HUES64 (cell line): ENCODE results near the gene MOBP.

ENCODE experiments used
- H3K27ac ChIP-seq: 2 replicates; pipeline ENCODE4 v1.7.0; 2013; ENCODE audit warnings: low read depth, low read length, inconsistent platforms
- H3K27me3 ChIP-seq: 2 replicates; pipeline ENCODE4 v1.6.1; 2013; ENCODE audit warnings: mild to moderate bottlenecking, low read length; ENCODE audit not compliant: insufficient read depth
- H3K36me3 ChIP-seq: 2 replicates; pipeline ENCODE4 v1.6.1; 2013; ENCODE audit warnings: mild to moderate bottlenecking, low read length; ENCODE audit not compliant: insufficient read depth
- H3K4me1 ChIP-seq: 2 replicates; pipeline ENCODE4 v1.6.1; 2013; ENCODE audit warnings: mild to moderate bottlenecking, low read length, moderate library complexity; ENCODE audit not compliant: insufficient read depth
- H3K4me3 ChIP-seq: 2 replicates; pipeline ENCODE4 v1.5.1; 2013; ENCODE audit warnings: mild to moderate bottlenecking, low read length, moderate library complexity
- H3K9ac ChIP-seq: 2 replicates; pipeline ENCODE4 v1.6.1; 2013; ENCODE audit warnings: mild to moderate bottlenecking, low read depth, low read length
- H3K9me3 ChIP-seq: 2 replicates; pipeline ENCODE4 v1.6.1; 2013; ENCODE audit warnings: low read depth, low read length; ENCODE audit not compliant: insufficient read depth
- WGBS: fragments of 150-250, 120-280 bp; methylation state at CpG from one replicate; pipeline ENCODE4 v1.1.7; 2013; ENCODE audit warnings: missing lambda C conversion rate; 5-methylcytosine and 5-hydroxymethylcytosine counted together

MOBP gene

GRCh38 chr3:39501059-39501458, 33.6 kb downstream of the MOBP start:
- peaks cover 12% of the 10 kb centered on the region for H3K27me3 ChIP-seq
- no peak overlapping the region for H3K9ac ChIP-seq
- WGBS: 87% methylated on average over 3 of the region's 3 CpGs
- no peaks in the 10 kb centered on the region for H3K36me3 ChIP-seq
- no peaks in the 10 kb centered on the region for H3K9me3 ChIP-seq
- H3K4me1 ChIP-seq: peaks cover 8% of the 10 kb centered on the region
- no peak overlapping the region for H3K4me3 ChIP-seq
- H3K27ac ChIP-seq: no peak overlapping the region

DNA sequence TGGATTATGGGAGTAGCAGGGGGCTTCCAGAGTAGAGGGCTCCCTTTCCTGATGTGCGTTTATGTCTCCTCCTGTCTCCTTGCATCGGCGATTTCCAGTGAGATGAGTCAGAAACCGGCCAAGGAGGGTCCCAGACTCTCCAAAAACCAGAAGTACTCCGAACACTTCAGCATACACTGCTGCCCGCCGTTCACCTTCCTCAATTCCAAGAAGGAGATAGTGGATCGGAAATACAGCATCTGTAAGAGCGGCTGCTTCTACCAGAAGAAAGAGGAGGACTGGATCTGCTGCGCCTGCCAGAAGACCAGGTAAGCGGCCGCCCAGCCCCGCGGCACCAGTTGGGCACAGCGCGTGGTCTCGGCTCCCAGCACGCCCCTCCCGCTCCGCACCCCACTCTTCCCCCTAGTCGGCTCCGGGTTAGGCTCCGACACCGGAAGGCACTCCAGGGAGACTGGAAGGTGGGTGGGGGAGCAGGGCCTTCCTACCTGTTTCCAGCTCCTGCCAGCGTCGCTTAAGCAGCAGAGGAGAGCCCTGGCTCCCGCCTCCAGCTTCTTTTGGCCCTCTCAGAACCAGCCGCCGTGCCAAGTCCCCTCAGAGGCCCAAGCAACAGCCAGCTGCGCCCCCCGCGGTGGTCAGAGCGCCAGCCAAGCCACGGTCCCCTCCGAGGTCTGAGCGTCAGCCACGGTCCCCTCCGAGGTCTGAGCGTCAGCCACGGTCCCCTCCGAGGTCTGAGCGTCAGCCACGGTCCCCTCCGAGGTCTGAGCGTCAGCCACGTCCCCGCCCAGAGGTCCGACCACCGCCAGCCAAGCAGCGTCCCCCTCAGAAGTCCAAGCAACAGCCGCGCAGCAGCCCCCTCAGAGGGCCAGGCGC, 34.7 kb downstream of the MOBP start:
- no peak overlapping the region for H3K9ac ChIP-seq
- peaks cover 23% of the 10 kb centered on the region for H3K27me3 ChIP-seq
- H3K4me1 ChIP-seq: peaks cover 15% of the 10 kb centered on the region
- no peaks in the 10 kb centered on the region for H3K9me3 ChIP-seq
- H3K4me3 ChIP-seq: no peak overlapping the region
- WGBS: 96% methylated on average over 53 of the region's 53 CpGs
- H3K27ac ChIP-seq: no peak overlapping the region
- no peaks in the 10 kb centered on the region for H3K36me3 ChIP-seq

GRCh38 chr3:39502838-39503145, 35.3 kb downstream of the MOBP start:
- 96% methylated on average over 4 of the region's 4 CpGs for WGBS
- H3K27me3 ChIP-seq: peaks cover 28% of the 10 kb centered on the region

GRCh38 chr3:39505866-39506742, 38.6 kb downstream of the MOBP start:
- H3K36me3 ChIP-seq: no peaks in the 10 kb centered on the region
- WGBS: 45% methylated on average over 12 of the region's 12 CpGs
- no peaks in the 10 kb centered on the region for H3K9me3 ChIP-seq
- no peak overlapping the region for H3K9ac ChIP-seq
- H3K27ac ChIP-seq: no peak overlapping the region; the same call in 1 of the 2 replicates
- H3K4me3 ChIP-seq: no peak overlapping the region
- H3K27me3 ChIP-seq: peaks cover 35% of the 10 kb centered on the region
- peaks cover 15% of the 10 kb centered on the region for H3K4me1 ChIP-seq

More at GRCh38 chr3:39502838-39503145, 35.3 kb downstream of the MOBP start:
- Histone ChIP-seq H3K9me3 (no peaks in the 10 kb centered on the region), H3K9ac (no peak overlapping the region), H3K36me3 (no peaks in the 10 kb centered on the region), H3K4me1 (peaks cover 15% of the 10 kb centered on the region), H3K4me3 (no peak overlapping the region), H3K27ac (no peak overlapping the region)

DNA sequence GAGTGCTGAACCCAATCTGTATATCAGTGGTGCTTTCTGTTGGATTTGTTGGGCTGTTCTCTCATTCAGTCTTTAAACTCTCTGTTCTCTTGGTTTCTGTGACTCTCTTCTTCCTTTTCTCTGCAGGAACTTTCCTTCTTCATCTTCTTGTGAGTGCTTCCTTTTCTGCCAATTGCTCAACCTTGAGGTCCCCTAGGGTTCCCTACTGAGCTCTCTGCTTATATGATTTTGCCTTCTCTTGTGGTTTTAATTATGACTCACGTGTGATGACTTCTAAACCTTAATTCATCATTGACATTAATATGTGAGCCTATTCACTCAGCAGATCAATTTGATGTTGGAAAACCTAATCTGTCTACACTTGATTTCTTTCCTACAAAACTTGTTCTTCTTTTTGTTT, 39.4 kb downstream of the MOBP start:
- H3K9me3 ChIP-seq: no peaks in the 10 kb centered on the region
- no peaks in the 10 kb centered on the region for H3K36me3 ChIP-seq
- peaks cover 35% of the 10 kb centered on the region for H3K27me3 ChIP-seq
- H3K4me1 ChIP-seq: peaks cover 15% of the 10 kb centered on the region
- no peak overlapping the region; the same call in 1 of the 2 replicates for H3K27ac ChIP-seq
- H3K9ac ChIP-seq: no peak overlapping the region
- WGBS: 83% methylated on average over 1 of the region's 1 CpG
- H3K4me3 ChIP-seq: no peak overlapping the region

- Histone ChIP-seq H3K4me1 (no peaks in the 10 kb centered on the region), H3K9ac (no peak overlapping the region), H3K36me3 (no peaks in the 10 kb centered on the region), H3K27me3 (no peaks in the 10 kb centered on the region; the same call in 1 of the 2 replicates), H3K9me3 (no peaks in the 10 kb centered on the region), H3K4me3 (no peak overlapping the region), H3K27ac (no peak overlapping the region)
- 94% methylated on average over 3 of the region's 3 CpGs for WGBS
These were observed 46.4 kb downstream of the MOBP start for GRCh38 chr3:39513791-39514369.

DNA sequence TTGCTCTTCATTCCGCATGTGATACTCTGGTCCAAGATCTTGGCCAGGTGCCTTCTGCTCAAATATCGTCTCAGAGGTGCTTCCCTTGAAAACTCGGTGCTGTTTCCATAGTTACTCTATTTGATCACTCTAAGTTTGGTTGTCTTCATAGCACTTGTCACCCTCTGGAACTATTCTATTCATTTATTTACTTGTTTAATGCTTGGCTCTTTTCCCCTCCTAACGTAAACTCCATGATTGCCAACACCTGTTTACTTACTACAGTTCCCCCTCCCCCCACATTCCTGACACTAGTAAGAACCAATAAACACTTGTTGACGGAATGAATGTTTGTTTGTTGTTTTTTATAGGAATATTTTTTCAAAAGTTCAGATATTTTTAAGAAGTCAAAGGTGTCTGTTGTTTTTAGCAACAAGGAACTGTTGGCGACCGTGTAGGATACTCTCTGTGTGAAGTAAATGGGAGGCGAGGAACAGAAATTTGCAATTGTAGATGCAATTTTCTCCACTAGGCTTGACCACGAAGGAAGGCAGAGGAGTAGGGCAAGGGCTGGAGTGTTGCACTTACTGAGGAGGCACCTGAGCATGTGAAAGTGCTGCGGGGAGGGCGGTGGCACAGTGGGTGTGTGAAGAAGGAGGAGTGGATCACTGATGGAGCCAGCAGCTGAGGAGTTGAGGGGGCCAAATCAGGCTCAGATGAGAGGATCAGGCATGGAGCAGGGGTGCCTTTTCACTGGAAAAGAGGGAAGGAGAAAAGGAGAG, 48.4 kb downstream of the MOBP start:
- Histone ChIP-seq H3K9ac (no peak overlapping the region), H3K36me3 (no peaks in the 10 kb centered on the region), H3K4me3 (no peak overlapping the region), H3K27ac (no peak overlapping the region), H3K27me3 (no peaks in the 10 kb centered on the region), H3K4me1 (no peaks in the 10 kb centered on the region), H3K9me3 (no peaks in the 10 kb centered on the region)
- WGBS: 73% methylated on average over 11 of the region's 11 CpGs

- Histone ChIP-seq H3K9ac (no peak overlapping the region), H3K27ac (no peak overlapping the region)
- 86% methylated on average over 2 of the region's 2 CpGs for WGBS
These were observed 51.6 kb downstream of the MOBP start for GRCh38 chr3:39519103-39519502.

DNA sequence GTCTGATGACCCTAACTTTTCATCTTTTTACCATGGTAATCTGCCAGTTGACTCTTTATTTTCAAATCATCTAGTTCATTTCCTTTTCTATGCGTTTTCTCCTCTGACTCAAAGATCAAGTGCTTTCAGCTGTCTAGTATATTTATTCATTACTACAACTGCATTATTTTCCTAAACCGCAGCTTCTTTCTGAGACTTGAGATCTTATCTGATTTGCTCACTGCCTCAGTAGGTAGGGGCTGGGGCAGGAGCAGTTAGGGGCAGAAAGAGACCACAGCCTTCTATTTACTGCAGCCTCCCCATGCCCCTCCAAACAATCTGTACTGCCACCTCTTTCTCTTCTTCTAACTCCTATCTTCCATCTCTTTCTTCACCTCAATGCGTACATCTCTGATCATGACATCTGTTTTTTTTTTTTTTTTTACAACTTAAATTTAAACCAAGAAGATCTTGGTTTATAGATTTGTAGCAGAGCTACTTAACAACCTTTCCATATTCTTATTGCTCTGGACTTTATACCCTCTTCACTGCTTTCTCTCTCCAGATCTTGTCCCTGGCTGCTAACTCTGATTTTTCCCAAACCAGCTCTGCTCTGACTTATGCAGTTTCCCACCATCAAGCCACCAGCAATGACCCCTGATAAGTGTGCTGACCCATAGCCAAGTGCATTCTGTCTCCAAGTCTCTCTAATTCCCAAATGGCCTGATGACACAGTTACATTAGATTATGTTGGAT, 52.2 kb downstream of the MOBP start:
- no peak overlapping the region for H3K27ac ChIP-seq
- no peaks in the 10 kb centered on the region for H3K4me1 ChIP-seq
- no peak overlapping the region for H3K4me3 ChIP-seq
- H3K27me3 ChIP-seq: no peaks in the 10 kb centered on the region
- no peak overlapping the region for H3K9ac ChIP-seq
- no peaks in the 10 kb centered on the region for H3K36me3 ChIP-seq
- H3K9me3 ChIP-seq: peaks cover 17% of the 10 kb centered on the region; the same call in 1 of the 2 replicates
- WGBS: 86% methylated on average over 2 of the region's 3 CpGs

More at GRCh38 chr3:39519103-39519502, 51.6 kb downstream of the MOBP start:
- no peak overlapping the region for H3K4me3 ChIP-seq
- no peaks in the 10 kb centered on the region for H3K27me3 ChIP-seq
- H3K4me1 ChIP-seq: no peaks in the 10 kb centered on the region
- H3K36me3 ChIP-seq: no peaks in the 10 kb centered on the region
- peaks cover 11% of the 10 kb centered on the region; the same call in 1 of the 2 replicates for H3K9me3 ChIP-seq

- 94% methylated on average over 3 of the region's 3 CpGs for WGBS
These were observed 54.0 kb downstream of the MOBP start for GRCh38 chr3:39521456-39521855.

More at GRCh38 chr3:39521456-39521855, 54.0 kb downstream of the MOBP start:
- Histone ChIP-seq H3K4me1 (no peaks in the 10 kb centered on the region), H3K27me3 (no peaks in the 10 kb centered on the region), H3K9me3 (peaks cover 21% of the 10 kb centered on the region; the same call in 1 of the 2 replicates), H3K36me3 (no peaks in the 10 kb centered on the region), H3K9ac (no peak overlapping the region), H3K4me3 (no peak overlapping the region), H3K27ac (no peak overlapping the region)
